ENCODE results near the gene FURIN.
A peak's percentile ranks its signal among the peaks of the same experiment; 100 is the strongest.

The FURIN gene

GRCh38 chr15:90930861-90931574 lies 62.6 kb downstream of the FURIN start:
- no peak for TF ChIP-seq CTCF (IDR thresholded peaks at IDR 0.05; ENCODE audit: low read depth, low read length)
- no peak for DNase-seq (ENCODE audit: extremely low read depth, low read depth)

- TF ChIP-seq CTCF (IDR thresholded peaks at IDR 0.05; ENCODE audit: low read depth, low read length): no peak
- no peak for DNase-seq (ENCODE audit: extremely low read depth, low read depth)
Measured at GRCh38 chr15:90931575-90931827, 63.1 kb downstream of the FURIN start.

GRCh38 chr15:90931828-90932659 lies 63.7 kb downstream of the FURIN start, which contains the start of gene HDDC3:
TSS of gene HDDC3 (minus strand) at chr15:90932549. CDS start at chr15:90932540, 9 bp downstream.
- TF ChIP-seq CTCF (IDR thresholded peaks at IDR 0.05; ENCODE audit: low read depth, low read length): peak; percentile 88
- DNase-seq (ENCODE audit: extremely low read depth, low read depth): peak; percentile 43

- TF ChIP-seq CTCF (IDR thresholded peaks at IDR 0.05; ENCODE audit: low read depth, low read length): no peak
Measured at GRCh38 chr15:90932660-90932991, 64.2 kb downstream of the FURIN start.

More at GRCh38 chr15:90932660-90932991, 64.2 kb downstream of the FURIN start:
- DNase-seq (ENCODE audit: extremely low read depth, low read depth): no peak

Data from AG09319 (cell line).